ENCODE results near the gene CRTAC1.

CRTAC1 gene

GRCh38 chr10:97866524-97867219 is 163.7 kb downstream of the CRTAC1 start:
- Histone ChIP-seq H3K4me1 (ENCODE audit: control insufficient read depth, insufficient read depth, low read length) (peaks cover 2% of the 10 kb centered on the region), H3K36me3 (ENCODE audit: control insufficient read depth, insufficient read depth, low read length) (no peaks in the 10 kb centered on the region), H3K27me3 (ENCODE audit: control insufficient read depth, insufficient read depth, low read length, poor library complexity, severe bottlenecking) (no peaks in the 10 kb centered on the region), H3K27ac (ENCODE audit: insufficient read depth, low read depth, low read length, poor library complexity, severe bottlenecking) (no peak overlapping the region), H3K9me3 (ENCODE audit: control insufficient read depth, low read length) (no peaks in the 10 kb centered on the region), H3K4me3 (ENCODE audit: insufficient read depth, low read depth, low read length) (no peak overlapping the region)
- WGBS, 2 experiments: 91 to 94% methylated on average over 10 of the region's 10 CpGs

GRCh38 chr10:97865488-97865887 is 164.9 kb downstream of the CRTAC1 start:
- peaks cover 7% of the 10 kb centered on the region for H3K4me1 ChIP-seq (ENCODE audit: control insufficient read depth, insufficient read depth, low read length)
- WGBS, 2 experiments: 84 to 86% methylated on average over 18 of the region's 18 CpGs
- no peaks in the 10 kb centered on the region for H3K9me3 ChIP-seq (ENCODE audit: control insufficient read depth, low read length)
- H3K27ac ChIP-seq (ENCODE audit: insufficient read depth, low read depth, low read length, poor library complexity, severe bottlenecking): no peak overlapping the region
- no peaks in the 10 kb centered on the region for H3K36me3 ChIP-seq (ENCODE audit: control insufficient read depth, insufficient read depth, low read length)
- H3K4me3 ChIP-seq (ENCODE audit: insufficient read depth, low read depth, low read length): no peak overlapping the region
- H3K27me3 ChIP-seq (ENCODE audit: control insufficient read depth, insufficient read depth, low read length, poor library complexity, severe bottlenecking): no peaks in the 10 kb centered on the region

- no peaks in the 10 kb centered on the region for H3K27me3 ChIP-seq (ENCODE audit: control insufficient read depth, insufficient read depth, low read length, poor library complexity, severe bottlenecking)
- no peak overlapping the region for H3K4me3 ChIP-seq (ENCODE audit: insufficient read depth, low read depth, low read length)
- H3K4me1 ChIP-seq (ENCODE audit: control insufficient read depth, insufficient read depth, low read length): peaks cover 7% of the 10 kb centered on the region
- no peak overlapping the region for H3K27ac ChIP-seq (ENCODE audit: insufficient read depth, low read depth, low read length, poor library complexity, severe bottlenecking)
- H3K9me3 ChIP-seq (ENCODE audit: control insufficient read depth, low read length): no peaks in the 10 kb centered on the region
- no peaks in the 10 kb centered on the region for H3K36me3 ChIP-seq (ENCODE audit: control insufficient read depth, insufficient read depth, low read length)
- 95% methylated on average over 11 of the region's 11 CpGs for whole genome bisulfite sequencing, 2 experiments
Measured at GRCh38 chr10:97863808-97864207, 166.6 kb downstream of the CRTAC1 start.

- no peak overlapping the region for H3K27ac ChIP-seq (ENCODE audit: insufficient read depth, low read depth, low read length, poor library complexity, severe bottlenecking)
- H3K36me3 ChIP-seq (ENCODE audit: control insufficient read depth, insufficient read depth, low read length): no peaks in the 10 kb centered on the region
- H3K4me3 ChIP-seq (ENCODE audit: insufficient read depth, low read depth, low read length): no peak overlapping the region
- 0 to 3% methylated on average over 1 of the region's 1 CpG for WGBS, 2 experiments
- no peaks in the 10 kb centered on the region for H3K27me3 ChIP-seq (ENCODE audit: control insufficient read depth, insufficient read depth, low read length, poor library complexity, severe bottlenecking)
- peaks cover 7% of the 10 kb centered on the region for H3K4me1 ChIP-seq (ENCODE audit: control insufficient read depth, insufficient read depth, low read length)
- H3K9me3 ChIP-seq (ENCODE audit: control insufficient read depth, low read length): no peaks in the 10 kb centered on the region
Measured at GRCh38 chr10:97861924-97862323, 168.5 kb downstream of the CRTAC1 start.

- 74 to 83% methylated on average over 3 of the region's 3 CpGs for WGBS, 2 experiments
- no peaks in the 10 kb centered on the region for H3K36me3 ChIP-seq (ENCODE audit: control insufficient read depth, insufficient read depth, low read length)
Measured at GRCh38 chr10:97861097-97861750, 169.2 kb downstream of the CRTAC1 start.

GRCh38 chr10:97858001-97858439 is 172.4 kb downstream of the CRTAC1 start:
- H3K27me3 ChIP-seq (ENCODE audit: control insufficient read depth, insufficient read depth, low read length, poor library complexity, severe bottlenecking): peaks cover 1% of the 10 kb centered on the region
- WGBS, 2 experiments: 86 to 96% methylated on average over 1 of the region's 1 CpG
- no peaks in the 10 kb centered on the region for H3K36me3 ChIP-seq (ENCODE audit: control insufficient read depth, insufficient read depth, low read length)
- no peaks in the 10 kb centered on the region for H3K9me3 ChIP-seq (ENCODE audit: control insufficient read depth, low read length)
- no peak overlapping the region for H3K27ac ChIP-seq (ENCODE audit: insufficient read depth, low read depth, low read length, poor library complexity, severe bottlenecking)
- H3K4me1 ChIP-seq (ENCODE audit: control insufficient read depth, insufficient read depth, low read length): peaks cover 7% of the 10 kb centered on the region
- no peak overlapping the region for H3K4me3 ChIP-seq (ENCODE audit: insufficient read depth, low read depth, low read length)

More at GRCh38 chr10:97861097-97861750, 169.2 kb downstream of the CRTAC1 start:
- H3K27ac ChIP-seq (ENCODE audit: insufficient read depth, low read depth, low read length, poor library complexity, severe bottlenecking): no peak overlapping the region
- H3K4me3 ChIP-seq (ENCODE audit: insufficient read depth, low read depth, low read length): no peak overlapping the region
- no peaks in the 10 kb centered on the region for H3K9me3 ChIP-seq (ENCODE audit: control insufficient read depth, low read length)
- H3K27me3 ChIP-seq (ENCODE audit: control insufficient read depth, insufficient read depth, low read length, poor library complexity, severe bottlenecking): no peaks in the 10 kb centered on the region
- peaks cover 7% of the 10 kb centered on the region for H3K4me1 ChIP-seq (ENCODE audit: control insufficient read depth, insufficient read depth, low read length)

- Histone ChIP-seq H3K4me3 (ENCODE audit: insufficient read depth, low read depth, low read length) (no peak overlapping the region), H3K4me1 (ENCODE audit: control insufficient read depth, insufficient read depth, low read length) (no peaks in the 10 kb centered on the region), H3K27ac (ENCODE audit: insufficient read depth, low read depth, low read length, poor library complexity, severe bottlenecking) (no peak overlapping the region), H3K36me3 (ENCODE audit: control insufficient read depth, insufficient read depth, low read length) (no peaks in the 10 kb centered on the region), H3K27me3 (ENCODE audit: control insufficient read depth, insufficient read depth, low read length, poor library complexity, severe bottlenecking) (peaks cover 30% of the 10 kb centered on the region), H3K9me3 (ENCODE audit: control insufficient read depth, low read length) (no peaks in the 10 kb centered on the region)
- WGBS, 2 experiments: 91 to 94% methylated on average over 2 of the region's 3 CpGs
Measured at GRCh38 chr10:97854743-97855142, 175.7 kb downstream of the CRTAC1 start.

GRCh38 chr10:97852840-97853405 is 177.5 kb downstream of the CRTAC1 start:
- H3K36me3 ChIP-seq (ENCODE audit: control insufficient read depth, insufficient read depth, low read length): no peaks in the 10 kb centered on the region
- H3K4me1 ChIP-seq (ENCODE audit: control insufficient read depth, insufficient read depth, low read length): no peaks in the 10 kb centered on the region
- no peak overlapping the region for H3K4me3 ChIP-seq (ENCODE audit: insufficient read depth, low read depth, low read length)
- no peaks in the 10 kb centered on the region for H3K9me3 ChIP-seq (ENCODE audit: control insufficient read depth, low read length)
- WGBS, 2 experiments: 87 to 89% methylated on average over 4 of the region's 4 CpGs
- H3K27me3 ChIP-seq (ENCODE audit: control insufficient read depth, insufficient read depth, low read length, poor library complexity, severe bottlenecking): peaks cover 48% of the 10 kb centered on the region
- H3K27ac ChIP-seq (ENCODE audit: insufficient read depth, low read depth, low read length, poor library complexity, severe bottlenecking): no peak overlapping the region

GRCh38 chr10:97852277-97852676 is 178.1 kb downstream of the CRTAC1 start:
- 68 to 70% methylated on average over 3 of the region's 3 CpGs for WGBS, 2 experiments
- no peak overlapping the region for H3K4me3 ChIP-seq (ENCODE audit: insufficient read depth, low read depth, low read length)

GRCh38 chr10:97851341-97852001 is 178.9 kb downstream of the CRTAC1 start:
- no peaks in the 10 kb centered on the region for H3K36me3 ChIP-seq (ENCODE audit: control insufficient read depth, insufficient read depth, low read length)
- peaks cover 58% of the 10 kb centered on the region for H3K27me3 ChIP-seq (ENCODE audit: control insufficient read depth, insufficient read depth, low read length, poor library complexity, severe bottlenecking)
- H3K27ac ChIP-seq (ENCODE audit: insufficient read depth, low read depth, low read length, poor library complexity, severe bottlenecking): no peak overlapping the region
- H3K4me1 ChIP-seq (ENCODE audit: control insufficient read depth, insufficient read depth, low read length): no peaks in the 10 kb centered on the region
- H3K4me3 ChIP-seq (ENCODE audit: insufficient read depth, low read depth, low read length): no peak overlapping the region
- WGBS, 2 experiments: 88 to 93% methylated on average over 7 of the region's 7 CpGs
- no peaks in the 10 kb centered on the region for H3K9me3 ChIP-seq (ENCODE audit: control insufficient read depth, low read length)

More at GRCh38 chr10:97852277-97852676, 178.1 kb downstream of the CRTAC1 start:
- no peak overlapping the region for H3K27ac ChIP-seq (ENCODE audit: insufficient read depth, low read depth, low read length, poor library complexity, severe bottlenecking)
- H3K4me1 ChIP-seq (ENCODE audit: control insufficient read depth, insufficient read depth, low read length): no peaks in the 10 kb centered on the region
- H3K36me3 ChIP-seq (ENCODE audit: control insufficient read depth, insufficient read depth, low read length): no peaks in the 10 kb centered on the region
- no peaks in the 10 kb centered on the region for H3K9me3 ChIP-seq (ENCODE audit: control insufficient read depth, low read length)
- peaks cover 51% of the 10 kb centered on the region for H3K27me3 ChIP-seq (ENCODE audit: control insufficient read depth, insufficient read depth, low read length, poor library complexity, severe bottlenecking)

All from ectodermal cell (in vitro differentiated cells).